SU-DHL-6 (cell line): Measurements from ENCODE around the gene MTA3.

Source experiments
- H2AFZ ChIP-seq: fragments of 200-600 bp; sonication (generic); 2 replicates; pipeline ENCODE4 v1.6.1; 2014; ENCODE audit warnings: low read depth, mild to moderate bottlenecking, moderate library complexity, mixed read lengths, antibody characterized with exemption, low read length; ENCODE audit not compliant: severe bottlenecking
- H3F3A ChIP-seq: fragments of 200-600 bp; shearing (Covaris generic); 2 replicates; pipeline ENCODE4 v1.6.0; 2016; ENCODE audit warnings: antibody characterized with exemption, mild to moderate bottlenecking; ENCODE audit not compliant: insufficient read depth
- H3K27ac ChIP-seq: fragments of 200-600 bp; sonication (generic); 2 replicates; pipeline ENCODE4 v1.5.1; 2016; ENCODE audit warnings: low read depth, mild to moderate bottlenecking, low read length, moderate library complexity, mixed read lengths
- H3K27me3 ChIP-seq: fragments of 200-600 bp; sonication (generic), shearing (Covaris generic); 2 replicates; pipeline ENCODE4 v1.6.0; 2014; ENCODE audit warnings: mild to moderate bottlenecking, low read length
- H3K36me3 ChIP-seq: fragments of 200-600 bp; sonication (generic); 2 replicates; pipeline ENCODE4 v1.6.1; 2014; ENCODE audit warnings: mild to moderate bottlenecking, low read length, mixed read lengths
- H3K4me2 ChIP-seq: fragments of 300-600, 200-600 bp; shearing (Covaris generic), sonication (generic); 2 replicates; pipeline ENCODE4 v1.6.0; 2014; ENCODE audit warnings: low read length, low read depth, mild to moderate bottlenecking; ENCODE audit not compliant: poor library complexity, severe bottlenecking
- H3K4me3 ChIP-seq: fragments of 200-600 bp; sonication (generic); 2 replicates; pipeline ENCODE4 v1.5.1; 2014; ENCODE audit warnings: antibody characterized with exemption, low read length, mild to moderate bottlenecking, mixed read lengths; ENCODE audit not compliant: insufficient read depth, poor library complexity, severe bottlenecking
- H3K79me2 ChIP-seq: fragments of 200-600 bp; sonication (generic); 2 replicates; pipeline ENCODE4 v1.6.1; 2014; ENCODE audit warnings: mild to moderate bottlenecking, low read length, moderate library complexity; ENCODE audit not compliant: insufficient read depth
- H3K9ac ChIP-seq: fragments of 200-600 bp; sonication (generic); 2 replicates; pipeline ENCODE4 v1.7.0; 2014; ENCODE audit warnings: mild to moderate bottlenecking, low read length
- H3K9me2 ChIP-seq: fragments of 200-600 bp; sonication (generic); replicated peaks from 2 replicates; pipeline ENCODE4 v1.6.1; 2014; ENCODE audit warnings: low read length; ENCODE audit not compliant: insufficient read depth
- H3K9me3 ChIP-seq: fragments of 200-600 bp; sonication (generic); 2 replicates; pipeline ENCODE4 v1.6.1; 2014; ENCODE audit warnings: low read length, mixed read lengths; ENCODE audit not compliant: insufficient read depth
- H4K20me1 ChIP-seq: fragments of 200-600 bp; sonication (generic); 2 replicates; pipeline ENCODE4 v1.6.1; 2014; ENCODE audit warnings: low read depth, mild to moderate bottlenecking, antibody characterized with exemption, low read length, moderate library complexity, mixed read lengths
- EZH2phosphoT487 ChIP-seq: fragments of 200-600 bp; sonication (generic), shearing (Covaris generic); conservative IDR thresholded peaks from 2 replicates; pipeline ENCODE4 v1.6.1; 2018; ENCODE audit warnings: mild to moderate bottlenecking, antibody characterized with exemption, low read length, moderate library complexity, mixed read lengths
- TF ChIP-seq, protein P1 (sequence below): fragments of 200-600 bp; sonication (generic); IDR thresholded peaks from one replicate; pipeline ENCODE4 v1.5.1; 2017; ENCODE audit warnings: antibody characterized with exemption, mild to moderate bottlenecking, low read length, moderate library complexity; ENCODE audit not compliant: insufficient read depth, poor library complexity, severe bottlenecking

The MTA3 gene

DNA sequence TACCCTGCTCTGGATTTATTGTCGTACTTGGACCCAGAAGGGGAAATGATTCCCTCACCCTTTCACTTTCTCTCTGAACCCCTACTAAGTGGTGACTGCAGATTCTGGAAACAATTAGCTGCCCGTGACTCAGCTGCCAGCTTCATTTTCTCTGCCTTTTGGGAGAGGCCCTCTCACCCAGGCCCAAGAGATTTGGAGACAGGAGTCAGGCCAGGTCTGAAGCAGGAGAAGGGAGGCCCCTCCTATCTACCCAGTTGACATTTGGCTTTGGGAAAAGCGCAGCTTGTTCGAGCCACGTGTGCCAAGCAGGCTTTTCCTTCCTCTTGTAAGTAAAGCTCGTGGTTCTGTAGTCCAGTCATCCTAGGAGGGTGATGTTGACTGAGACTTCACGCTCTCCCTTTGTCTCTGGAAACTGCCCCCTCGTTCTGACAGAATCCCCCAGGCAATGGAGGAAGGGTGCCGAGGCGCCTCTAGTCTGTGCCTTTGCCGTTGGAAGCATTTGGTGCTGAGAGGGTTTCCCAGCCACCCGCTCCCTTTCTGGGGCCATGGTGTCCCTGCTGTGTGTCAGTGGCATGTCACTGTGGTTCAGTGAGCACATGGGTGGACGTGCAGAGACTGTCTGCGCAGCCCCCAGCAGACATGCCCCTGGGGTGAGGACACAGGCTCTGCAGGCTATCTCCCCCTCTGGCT, 186.9 kb downstream of the MTA3 start:
- Histone ChIP-seq H3F3A (peaks cover 12% of the 10 kb centered on the region), H2AFZ (no peak overlapping the region), H3K4me2 (no peak overlapping the region), H4K20me1 (no peaks in the 10 kb centered on the region), H3K27me3 (no peaks in the 10 kb centered on the region), H3K4me3 (no peak overlapping the region), H3K79me2 (no peaks in the 10 kb centered on the region), H3K36me3 (no peaks in the 10 kb centered on the region), H3K9ac (no peak overlapping the region), H3K9me3 (no peaks in the 10 kb centered on the region), H3K9me2 (no peaks in the 10 kb centered on the region), H3K27ac (no peak overlapping the region)
- TF ChIP-seq EZH2phosphoT487, result no peak
- TF ChIP-seq, protein P1, sequence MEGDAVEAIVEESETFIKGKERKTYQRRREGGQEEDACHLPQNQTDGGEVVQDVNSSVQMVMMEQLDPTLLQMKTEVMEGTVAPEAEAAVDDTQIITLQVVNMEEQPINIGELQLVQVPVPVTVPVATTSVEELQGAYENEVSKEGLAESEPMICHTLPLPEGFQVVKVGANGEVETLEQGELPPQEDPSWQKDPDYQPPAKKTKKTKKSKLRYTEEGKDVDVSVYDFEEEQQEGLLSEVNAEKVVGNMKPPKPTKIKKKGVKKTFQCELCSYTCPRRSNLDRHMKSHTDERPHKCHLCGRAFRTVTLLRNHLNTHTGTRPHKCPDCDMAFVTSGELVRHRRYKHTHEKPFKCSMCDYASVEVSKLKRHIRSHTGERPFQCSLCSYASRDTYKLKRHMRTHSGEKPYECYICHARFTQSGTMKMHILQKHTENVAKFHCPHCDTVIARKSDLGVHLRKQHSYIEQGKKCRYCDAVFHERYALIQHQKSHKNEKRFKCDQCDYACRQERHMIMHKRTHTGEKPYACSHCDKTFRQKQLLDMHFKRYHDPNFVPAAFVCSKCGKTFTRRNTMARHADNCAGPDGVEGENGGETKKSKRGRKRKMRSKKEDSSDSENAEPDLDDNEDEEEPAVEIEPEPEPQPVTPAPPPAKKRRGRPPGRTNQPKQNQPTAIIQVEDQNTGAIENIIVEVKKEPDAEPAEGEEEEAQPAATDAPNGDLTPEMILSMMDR, result no peak

DNA sequence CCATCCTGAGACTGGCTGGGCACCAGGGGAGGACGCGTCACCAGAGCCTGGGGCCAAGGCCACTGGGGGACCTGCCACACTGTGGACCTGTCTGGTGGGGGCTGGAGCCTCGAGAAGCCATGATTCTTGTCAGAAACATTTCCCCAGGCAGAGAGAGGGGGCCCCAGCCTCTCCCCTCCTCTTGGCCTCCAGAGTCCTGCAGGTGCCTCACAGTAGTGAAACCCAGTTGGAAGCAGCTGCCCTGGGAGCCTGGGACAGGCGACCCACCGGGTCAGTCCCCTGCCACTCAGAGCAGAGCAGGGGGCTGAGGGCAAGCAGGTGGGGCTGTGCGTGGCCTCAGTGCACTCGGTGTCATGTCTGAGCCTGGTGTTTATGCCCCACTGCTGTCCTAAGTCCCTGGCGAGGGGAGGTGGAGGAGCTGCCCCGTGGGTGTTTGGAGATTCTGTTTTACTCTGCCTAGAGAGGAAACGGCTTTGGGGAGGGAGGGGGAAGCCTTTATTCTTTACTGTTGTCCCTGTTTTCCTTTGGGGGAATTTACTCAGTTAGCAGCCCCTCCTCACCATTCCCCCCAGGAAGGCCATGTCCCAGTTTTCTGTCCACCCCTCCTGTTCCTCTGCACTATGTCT, 187.8 kb downstream of the MTA3 start:
- Histone ChIP-seq H3K4me2 (no peak overlapping the region), H3F3A (peaks cover 12% of the 10 kb centered on the region), H3K79me2 (no peaks in the 10 kb centered on the region), H3K9me3 (no peaks in the 10 kb centered on the region), H3K4me3 (no peak overlapping the region), H3K27ac (no peak overlapping the region), H3K36me3 (no peaks in the 10 kb centered on the region), H3K27me3 (no peaks in the 10 kb centered on the region), H3K9me2 (no peaks in the 10 kb centered on the region), H4K20me1 (no peaks in the 10 kb centered on the region), H2AFZ (no peak overlapping the region), H3K9ac (no peak overlapping the region)
- TF ChIP-seq EZH2phosphoT487, result no peak
- TF ChIP-seq, protein P1, result no peak

DNA sequence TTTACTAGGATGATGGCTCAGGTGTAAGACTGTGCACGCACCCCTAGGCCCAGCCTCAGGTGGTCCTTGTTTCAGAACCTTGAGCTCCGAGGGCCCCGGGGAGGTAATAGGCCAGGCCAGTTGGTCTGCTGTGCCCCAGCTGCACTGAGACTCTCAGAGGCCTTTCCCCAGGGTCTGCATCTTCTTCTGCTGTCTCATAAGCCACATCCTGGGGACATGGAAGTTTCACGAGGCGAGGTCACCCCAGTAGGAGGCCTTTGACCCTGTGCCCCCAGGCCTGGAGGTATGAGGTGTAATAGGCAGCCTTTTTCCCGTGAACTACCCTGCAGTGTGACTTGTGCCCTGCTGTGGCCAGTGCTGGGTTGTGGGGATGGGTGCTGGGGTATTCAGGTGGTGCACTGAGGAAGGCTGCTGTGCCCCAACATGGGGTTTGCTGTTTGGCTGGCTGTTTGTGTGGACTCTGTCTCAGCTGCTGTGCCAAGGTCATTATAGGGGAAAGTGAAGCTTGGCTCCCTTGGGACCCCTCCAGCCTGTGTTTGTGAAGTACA, 188.6 kb downstream of the MTA3 start:
- Histone ChIP-seq H2AFZ (no peak overlapping the region), H3K9me2 (no peaks in the 10 kb centered on the region), H3K79me2 (no peaks in the 10 kb centered on the region), H3K4me2 (no peak overlapping the region), H4K20me1 (no peaks in the 10 kb centered on the region), H3K9ac (no peak overlapping the region), H3F3A (peaks cover 12% of the 10 kb centered on the region), H3K9me3 (no peaks in the 10 kb centered on the region), H3K27me3 (no peaks in the 10 kb centered on the region), H3K4me3 (no peak overlapping the region), H3K36me3 (no peaks in the 10 kb centered on the region), H3K27ac (no peak overlapping the region)
- no peak for TF ChIP-seq EZH2phosphoT487
- TF ChIP-seq, protein P1, result no peak
